ENCODE measurements around the gene PMEL. TPM values are rescaled to one million over a fixed set of nuclear protein-coding genes. Genes with fewer than 3 reads are reported as not detected.
"Not testable (repeated sequence)": the region's sequence is repeated elsewhere in the genome, so short reads cannot be mapped to it uniquely, and the experiment has no call there.

The PMEL gene
- total RNA-seq, 6 donors from 2014 or later = 0.91 to 45.1 (median 1.5) TPM

DNA sequence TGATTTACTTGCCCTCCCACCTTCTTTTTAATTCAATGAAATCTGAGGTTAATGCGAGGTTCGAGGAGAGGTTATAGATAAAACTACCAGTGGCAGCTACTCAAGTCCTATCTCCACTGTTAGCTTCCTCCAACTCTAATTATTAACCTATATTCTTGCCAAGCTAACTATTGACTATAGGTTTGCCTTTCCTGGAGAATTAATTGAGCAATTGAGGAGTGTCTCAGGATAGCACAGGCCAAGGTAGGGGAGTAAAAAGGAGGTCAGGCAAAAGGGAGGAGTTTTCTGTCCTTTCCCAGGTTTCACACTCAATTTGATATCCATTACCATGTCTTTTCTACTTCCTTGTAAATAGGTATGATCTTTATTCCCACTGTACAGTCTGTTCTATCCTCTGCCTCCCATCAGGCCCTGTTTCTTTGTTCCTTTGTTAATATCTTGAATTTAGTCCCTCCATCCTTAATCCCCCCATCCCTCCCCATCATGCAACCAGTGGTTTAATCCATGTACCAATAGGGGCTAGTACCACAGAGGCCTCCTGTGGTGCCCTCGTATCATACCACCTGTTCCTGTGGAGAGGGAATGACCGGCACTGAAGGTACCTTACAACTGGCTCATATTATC is 27.5 kb upstream of the PMEL start:
- H3K36me3 ChIP-seq = peaks cover 38 to 71% (median 57%) of the 10 kb centered on the region in 4 donors
- TF ChIP-seq EP300 (IDR thresholded peaks at IDR 0.05) = no peak
- TF ChIP-seq, protein P1, sequence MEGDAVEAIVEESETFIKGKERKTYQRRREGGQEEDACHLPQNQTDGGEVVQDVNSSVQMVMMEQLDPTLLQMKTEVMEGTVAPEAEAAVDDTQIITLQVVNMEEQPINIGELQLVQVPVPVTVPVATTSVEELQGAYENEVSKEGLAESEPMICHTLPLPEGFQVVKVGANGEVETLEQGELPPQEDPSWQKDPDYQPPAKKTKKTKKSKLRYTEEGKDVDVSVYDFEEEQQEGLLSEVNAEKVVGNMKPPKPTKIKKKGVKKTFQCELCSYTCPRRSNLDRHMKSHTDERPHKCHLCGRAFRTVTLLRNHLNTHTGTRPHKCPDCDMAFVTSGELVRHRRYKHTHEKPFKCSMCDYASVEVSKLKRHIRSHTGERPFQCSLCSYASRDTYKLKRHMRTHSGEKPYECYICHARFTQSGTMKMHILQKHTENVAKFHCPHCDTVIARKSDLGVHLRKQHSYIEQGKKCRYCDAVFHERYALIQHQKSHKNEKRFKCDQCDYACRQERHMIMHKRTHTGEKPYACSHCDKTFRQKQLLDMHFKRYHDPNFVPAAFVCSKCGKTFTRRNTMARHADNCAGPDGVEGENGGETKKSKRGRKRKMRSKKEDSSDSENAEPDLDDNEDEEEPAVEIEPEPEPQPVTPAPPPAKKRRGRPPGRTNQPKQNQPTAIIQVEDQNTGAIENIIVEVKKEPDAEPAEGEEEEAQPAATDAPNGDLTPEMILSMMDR (IDR thresholded peaks at IDR 0.05) = no peak
- no peak for TF ChIP-seq POLR2A (IDR thresholded peaks at IDR 0.05)
- TF ChIP-seq POLR2AphosphoS5 (IDR thresholded peaks at IDR 0.05) = no peak
- no peak for ATAC-seq (ENCODE audit: low FRiP score in 2 of 2)

DNA sequence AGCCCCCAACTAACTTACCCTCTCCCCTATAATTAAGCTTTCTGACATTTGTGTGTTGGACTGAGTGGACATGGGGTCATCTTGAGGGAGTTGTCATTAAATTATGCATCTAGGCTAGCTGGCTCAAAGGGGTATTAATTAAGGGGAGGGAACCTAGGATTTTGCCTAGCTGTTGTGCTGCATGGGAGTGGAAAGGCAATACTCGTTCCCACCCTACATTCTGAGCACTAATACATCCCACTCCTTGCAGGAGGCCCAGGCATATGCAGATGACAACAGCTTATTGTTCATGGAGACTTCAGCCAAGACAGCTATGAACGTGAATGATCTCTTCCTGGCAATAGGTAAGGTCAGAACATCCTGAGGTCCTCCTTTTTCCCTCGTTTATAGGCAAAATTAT is 25.3 kb upstream of the PMEL start:
- H3K36me3 ChIP-seq = peaks cover 45 to 93% (median 76%) of the 10 kb centered on the region in 4 donors
- no peak overlapping the region for H3K27ac ChIP-seq
- H3K4me3 ChIP-seq = no peak overlapping the region
- ATAC-seq (ENCODE audit: low FRiP score in 2 of 2) = no peak
- H3K4me1 ChIP-seq = peaks cover 0 to 1% (median 0%) of the 10 kb centered on the region in 4 donors
- no peak for DNase-seq
- H3K27me3 ChIP-seq = no peaks in the 10 kb centered on the region
- 84 to 87% methylated on average over 3 of the region's 3 CpGs for WGBS, 2 donors
- H3K9me3 ChIP-seq = no peaks in the 10 kb centered on the region
- TF ChIP-seq POLR2A (IDR thresholded peaks at IDR 0.05) (no peak), POLR2AphosphoS5 (IDR thresholded peaks at IDR 0.05) (no peak), EP300 (IDR thresholded peaks at IDR 0.05) (no peak)
- TF ChIP-seq, protein P1 (IDR thresholded peaks at IDR 0.05) = no peak

More for the DNA sequence above, 27.5 kb upstream of the PMEL start:
- Histone ChIP-seq H3K9me3 (no peaks in the 10 kb centered on the region), H3K4me3 (no peak overlapping the region), H3K27me3 (no peaks in the 10 kb centered on the region), H3K4me1 (peaks cover 10 to 17% (median 13%) of the 10 kb centered on the region in 4 donors), H3K27ac (no peak overlapping the region)
- no peak for DNase-seq
- WGBS, 2 donors = 90 to 93% methylated on average over 4 of the region's 4 CpGs

DNA sequence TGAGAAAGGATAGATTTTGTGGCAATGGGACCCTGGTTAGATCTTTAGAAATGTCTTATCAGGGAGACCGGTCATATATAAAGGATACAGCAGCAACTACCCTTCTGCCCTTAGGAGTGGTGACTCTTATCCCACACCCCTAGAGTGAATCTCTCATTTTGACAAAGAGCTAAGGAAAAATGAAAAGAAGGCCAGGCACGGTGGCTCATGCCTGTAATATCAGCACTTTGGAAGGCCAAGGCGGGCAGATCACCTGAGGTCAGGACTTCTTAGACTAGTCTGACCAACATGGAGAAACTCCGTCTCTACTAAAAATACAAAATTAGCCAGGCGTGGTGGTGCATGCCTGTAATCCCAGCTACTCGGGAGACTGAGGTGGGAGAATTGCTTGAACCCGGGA is 20.1 kb upstream of the PMEL start:
- not testable (repeated sequence) for ATAC-seq (ENCODE audit: low FRiP score in 2 of 2); DNase-seq; H3K27ac ChIP-seq; H3K27me3 ChIP-seq; H3K9me3 ChIP-seq; H3K4me3 ChIP-seq; H3K4me1 ChIP-seq
- WGBS, 2 donors = 96 to 98% methylated on average over 7 of the region's 7 CpGs
- H3K36me3 ChIP-seq = peaks cover 29 to 90% (median 58%) of the 10 kb centered on the region in 4 donors

DNA sequence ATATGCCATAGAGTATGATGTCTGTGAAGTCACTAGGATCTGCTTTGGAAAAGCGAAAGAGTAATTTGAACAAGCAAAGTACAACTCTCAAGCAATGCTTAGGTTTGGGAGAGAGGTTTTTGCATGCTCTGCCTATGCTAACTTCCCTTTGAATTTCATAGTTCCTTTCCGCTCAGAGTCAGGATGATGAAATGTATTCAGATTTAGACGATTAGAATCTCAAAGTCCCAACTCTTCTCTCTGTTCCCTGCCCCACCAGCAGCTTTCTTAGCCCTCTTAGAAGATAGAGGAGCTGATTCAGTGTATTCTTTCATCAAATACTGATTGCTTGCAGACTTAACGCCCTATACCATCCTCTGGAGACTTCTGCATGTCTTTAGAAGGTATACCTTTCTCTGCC is 19.5 kb upstream of the PMEL start:
- H3K9me3 ChIP-seq = no peaks in the 10 kb centered on the region
- 77 to 78% methylated on average over 4 of the region's 4 CpGs for WGBS, 2 donors

DNA sequence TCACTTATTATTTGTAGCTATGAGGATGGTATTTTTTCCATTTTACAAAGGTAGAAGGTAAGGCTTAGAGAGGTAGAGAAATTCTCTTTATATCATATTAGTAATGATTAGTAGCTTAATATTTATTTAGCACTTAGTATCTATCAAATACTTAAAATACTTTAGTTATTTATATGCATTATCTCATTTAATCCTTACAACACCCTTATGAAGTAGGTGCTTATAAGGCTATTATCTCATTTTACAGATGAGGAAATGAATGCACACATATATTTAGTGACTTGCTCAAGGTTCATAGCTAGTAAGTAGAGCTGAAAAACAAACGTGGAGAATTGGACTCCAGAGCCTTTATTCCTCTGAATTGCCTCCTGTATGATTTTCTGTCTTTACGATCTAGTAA is 19.0 kb upstream of the PMEL start:
- no peaks in the 10 kb centered on the region for H3K27me3 ChIP-seq
- peaks cover 18 to 89% (median 51%) of the 10 kb centered on the region in 4 donors for H3K36me3 ChIP-seq
- 59 to 65% methylated on average over 2 of the region's 2 CpGs for WGBS, 2 donors
- no peak for ATAC-seq (ENCODE audit: low FRiP score in 2 of 2)
- DNase-seq = no peak
- H3K9me3 ChIP-seq = no peaks in the 10 kb centered on the region
- no peak overlapping the region for H3K4me3 ChIP-seq
- peak overlapping the region in 1 of 4 donors; percentile 27 for H3K27ac ChIP-seq
- H3K4me1 ChIP-seq = peaks cover under 1 to 13% (median 6%) of the 10 kb centered on the region in 4 donors
- no peak for TF ChIP-seq POLR2AphosphoS5 (IDR thresholded peaks at IDR 0.05)
- no peak for TF ChIP-seq POLR2A (IDR thresholded peaks at IDR 0.05)
- no peak for TF ChIP-seq EP300 (IDR thresholded peaks at IDR 0.05)
- TF ChIP-seq, protein P1 (IDR thresholded peaks at IDR 0.05) = no peak

More for the DNA sequence above, 19.5 kb upstream of the PMEL start:
- ATAC-seq (ENCODE audit: low FRiP score in 2 of 2) (no peak), DNase-seq (no peak)
- Histone ChIP-seq H3K4me1 (peaks cover 0 to 8% (median 6%) of the 10 kb centered on the region in 4 donors), H3K27me3 (no peaks in the 10 kb centered on the region), H3K4me3 (no peak overlapping the region), H3K27ac (peak overlapping the region in 1 of 4 donors; percentile 27), H3K36me3 (peaks cover 23 to 90% (median 55%) of the 10 kb centered on the region in 4 donors)
- TF ChIP-seq EP300 (IDR thresholded peaks at IDR 0.05) (no peak), POLR2AphosphoS5 (IDR thresholded peaks at IDR 0.05) (no peak), POLR2A (IDR thresholded peaks at IDR 0.05) (no peak)
- TF ChIP-seq, protein P1 (IDR thresholded peaks at IDR 0.05) = no peak

Measured in upper lobe of left lung (tissue), 6 donors.